ENCODE measurements around the gene PCBP3. TPM values are rescaled to one million over a fixed set of nuclear protein-coding genes. Genes with fewer than 3 reads are reported as not detected.
"Not testable (repeated sequence)": the region's sequence is repeated elsewhere in the genome, so short reads cannot be mapped to it uniquely, and the experiment has no call there.

The PCBP3 gene
- total RNA-seq, 1 donor = 7.0 TPM

DNA sequence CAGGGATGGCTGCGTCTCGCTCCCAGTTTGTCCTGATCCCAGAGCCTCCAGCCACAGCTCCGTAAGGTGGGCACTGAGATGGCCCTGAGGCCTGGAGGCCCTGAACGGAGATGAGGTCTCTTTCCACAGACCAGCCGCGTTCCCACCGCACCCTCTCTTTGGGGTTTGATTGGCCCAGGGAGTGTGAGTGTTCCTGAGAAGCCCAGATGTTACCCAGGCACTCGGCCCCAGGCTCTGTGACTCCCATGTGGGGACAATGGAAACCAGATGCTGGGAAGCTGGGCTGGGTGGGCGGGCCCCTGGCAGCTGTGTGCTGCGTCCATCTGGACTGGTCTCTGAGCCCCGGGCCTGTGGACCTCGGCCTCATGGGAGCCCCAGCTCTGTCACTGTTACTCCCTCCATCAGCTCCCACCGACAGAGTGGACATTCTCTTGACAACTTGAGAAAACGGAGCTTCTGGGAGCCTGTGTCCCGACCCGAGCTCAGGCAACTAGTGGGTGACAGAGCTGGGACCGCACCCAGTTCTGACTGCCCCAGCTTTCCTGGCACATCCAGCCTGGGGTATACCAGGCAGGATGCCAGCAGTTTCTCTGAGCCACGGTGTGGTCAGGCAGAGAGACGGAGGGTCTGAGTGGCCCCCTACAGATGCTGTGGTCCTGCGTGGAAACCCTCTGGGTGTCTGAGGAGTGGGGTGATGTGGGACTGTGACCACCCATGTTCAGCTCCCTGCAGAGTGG, 328.3 kb downstream of the PCBP3 start:
- no peak for DNase-seq (ENCODE audit: low read depth in 2 of 3, low spot score in 2 of 3)

DNA sequence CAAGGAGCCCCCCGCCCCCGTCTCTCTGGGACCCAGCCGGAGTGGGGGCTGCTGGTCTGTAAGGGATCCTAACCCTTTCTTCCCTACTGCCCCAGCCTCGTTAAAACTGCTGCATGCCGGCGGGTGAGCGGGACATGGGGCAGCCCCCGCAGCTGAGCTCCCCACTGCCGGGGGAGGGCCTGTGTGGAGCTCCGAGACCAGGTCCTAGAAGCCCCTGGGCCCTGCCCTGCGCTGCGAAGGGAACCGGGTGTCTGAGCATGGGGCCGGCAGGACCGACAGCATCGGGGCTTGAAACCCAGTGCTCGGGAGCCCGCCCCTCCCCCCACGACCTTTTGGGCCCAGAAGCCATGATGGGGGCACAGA, 328.8 kb downstream of the PCBP3 start:
- DNase-seq (ENCODE audit: low read depth in 2 of 3, low spot score in 2 of 3) = no peak

DNA sequence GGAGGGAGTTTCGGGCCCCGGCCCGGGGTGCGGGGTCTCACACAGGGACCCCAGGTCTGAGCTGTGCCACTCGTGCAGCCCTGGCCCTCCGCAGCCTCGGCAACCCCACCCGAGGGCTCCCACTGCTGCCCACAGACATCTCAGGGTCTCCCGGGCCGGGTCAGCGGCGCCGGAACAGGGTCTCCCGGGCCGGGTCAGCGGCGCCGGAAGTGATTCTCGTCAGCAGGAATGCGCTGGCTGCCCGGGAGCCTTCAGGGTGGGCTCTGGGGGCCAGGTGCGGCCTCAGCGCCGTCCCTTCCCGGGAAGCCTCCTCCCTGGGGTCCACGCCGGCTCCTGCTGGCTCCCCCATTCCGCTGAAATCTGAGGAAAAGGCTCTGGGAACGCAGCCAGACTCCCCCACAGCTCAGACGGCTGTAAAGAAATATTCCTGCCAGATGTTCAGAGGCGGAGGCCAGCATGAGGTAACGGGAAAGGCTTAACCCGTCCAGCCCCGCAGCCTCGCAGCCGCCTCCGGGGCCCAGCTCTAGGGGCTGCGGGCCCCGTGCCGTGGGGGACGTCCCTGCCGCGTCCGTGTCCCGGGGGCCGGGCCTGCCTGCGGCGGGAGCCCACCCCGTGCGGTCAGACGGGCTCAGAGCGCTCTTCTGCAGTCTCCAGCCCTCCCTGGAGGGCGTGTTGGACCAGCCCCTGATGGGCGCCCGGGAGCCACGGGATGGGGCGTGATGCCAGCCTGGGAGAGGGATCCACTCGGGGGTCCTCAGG, 329.4 kb downstream of the PCBP3 start:
- DNase-seq (ENCODE audit: low read depth in 2 of 3, low spot score in 2 of 3) = no peak

DNA sequence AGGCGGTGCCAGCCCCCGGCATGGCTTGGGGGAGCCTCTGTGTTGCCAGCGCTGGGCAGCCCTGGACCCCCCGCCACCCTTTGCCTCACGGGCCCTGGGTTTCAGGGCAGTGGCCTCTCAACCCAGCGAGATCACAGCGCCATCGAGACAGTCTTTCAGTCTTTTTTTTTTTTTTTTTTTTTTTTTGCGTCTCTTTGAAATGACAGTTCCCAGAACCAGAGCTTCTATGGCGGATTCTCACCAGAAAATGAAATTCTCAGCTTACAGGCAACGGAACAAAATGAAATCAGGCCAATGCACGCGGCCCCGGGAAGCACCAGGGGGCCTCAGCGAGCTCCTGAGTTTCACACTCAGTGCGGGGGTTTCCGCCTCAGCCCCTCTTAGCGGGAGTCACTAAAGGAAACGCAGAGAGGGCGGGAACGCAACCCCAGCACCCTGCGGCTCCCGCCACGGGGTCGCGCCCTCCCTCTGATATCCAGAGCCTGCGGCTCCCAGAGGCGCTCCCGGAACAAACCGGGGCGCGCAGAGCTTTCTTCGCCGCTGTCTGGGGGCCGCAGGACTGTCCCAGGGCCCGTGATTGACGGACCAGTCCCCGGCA, 330.0 kb downstream of the PCBP3 start:
- peak; percentile 50 to 81 (median 80) for DNase-seq (ENCODE audit: low read depth in 2 of 3, low spot score in 2 of 3)

DNA sequence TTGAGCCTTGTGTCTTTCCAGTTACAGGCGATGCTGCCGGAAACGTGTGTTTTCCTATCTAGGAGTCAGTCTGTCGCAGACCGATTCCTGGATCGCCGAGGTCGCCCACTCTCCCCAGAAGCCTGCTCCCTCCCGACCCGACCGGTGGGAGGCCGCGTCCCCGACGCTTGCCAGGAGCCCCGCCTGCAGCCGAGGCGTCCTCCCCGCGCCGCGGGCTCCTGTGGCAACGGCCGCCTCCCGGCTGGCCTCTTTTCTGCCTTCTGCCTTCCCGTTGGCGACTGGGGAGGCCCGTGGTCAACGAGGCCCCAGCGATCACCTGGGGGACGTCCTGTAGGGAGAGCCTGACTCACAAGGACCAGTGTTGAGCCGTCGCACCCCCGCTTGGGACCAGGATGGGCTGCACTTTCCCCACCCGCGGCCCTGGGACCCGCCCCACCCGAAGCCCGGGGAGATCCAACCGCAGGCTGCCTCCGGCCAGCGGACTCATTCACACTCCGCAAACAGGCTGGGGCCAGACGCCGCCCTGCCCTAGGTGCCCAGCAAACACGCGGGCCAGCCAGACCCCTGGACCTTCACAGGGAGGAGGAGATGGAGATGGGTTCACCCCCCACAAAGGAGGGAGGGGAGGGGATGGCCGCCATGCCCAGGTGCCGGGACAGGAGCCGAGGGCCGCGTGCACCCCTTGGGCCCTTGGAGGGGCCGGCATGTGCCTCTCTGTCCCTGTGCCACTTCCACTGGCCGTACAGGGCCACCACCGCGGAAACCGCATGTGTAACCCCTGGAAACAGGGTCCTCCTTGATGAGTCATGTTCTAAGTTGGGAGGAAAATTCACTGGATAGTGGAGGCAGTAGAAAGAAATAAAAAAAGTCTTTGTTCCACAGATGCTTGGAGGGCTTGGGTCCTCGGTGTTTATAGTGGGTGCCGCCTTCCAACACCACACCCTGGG, 330.8 kb downstream of the PCBP3 start:
- peak in 2 of 3 donors; percentile 28 to 58 for DNase-seq (ENCODE audit: low read depth in 2 of 3, low spot score in 2 of 3)

DNA sequence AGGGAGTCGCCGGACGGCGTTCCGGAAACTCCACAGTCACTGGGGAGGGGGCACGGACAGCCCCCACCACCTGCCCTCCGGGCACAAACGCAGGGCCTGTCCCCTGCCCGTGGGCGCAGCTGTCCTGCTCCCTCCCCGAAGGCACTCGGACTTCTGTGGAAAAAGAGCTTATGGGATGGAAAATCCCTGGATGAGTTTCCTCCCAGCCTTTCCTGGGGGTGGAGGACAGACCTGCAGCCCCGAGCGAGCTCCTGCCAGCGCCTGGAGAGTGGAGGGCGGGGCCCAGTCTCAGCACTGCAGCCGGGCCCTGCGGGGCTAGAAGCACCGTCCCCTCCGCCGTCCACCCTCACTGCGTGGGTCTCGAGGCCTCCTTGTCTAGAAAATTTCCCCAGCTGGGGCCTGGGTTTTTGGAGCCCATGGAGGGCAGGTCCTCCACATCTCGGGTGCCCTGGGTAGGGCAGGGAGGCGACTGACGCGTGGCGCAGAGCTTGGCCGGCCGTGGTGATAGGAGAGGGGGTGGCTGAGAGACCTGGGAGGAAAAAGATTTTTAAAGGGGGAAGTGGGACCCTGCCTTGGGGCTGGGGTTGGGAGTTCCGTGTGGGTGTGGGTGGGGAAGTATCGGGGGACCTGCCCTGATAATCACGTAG, 331.6 kb downstream of the PCBP3 start:
- no peak for DNase-seq (ENCODE audit: low read depth in 2 of 3, low spot score in 2 of 3)

DNA sequence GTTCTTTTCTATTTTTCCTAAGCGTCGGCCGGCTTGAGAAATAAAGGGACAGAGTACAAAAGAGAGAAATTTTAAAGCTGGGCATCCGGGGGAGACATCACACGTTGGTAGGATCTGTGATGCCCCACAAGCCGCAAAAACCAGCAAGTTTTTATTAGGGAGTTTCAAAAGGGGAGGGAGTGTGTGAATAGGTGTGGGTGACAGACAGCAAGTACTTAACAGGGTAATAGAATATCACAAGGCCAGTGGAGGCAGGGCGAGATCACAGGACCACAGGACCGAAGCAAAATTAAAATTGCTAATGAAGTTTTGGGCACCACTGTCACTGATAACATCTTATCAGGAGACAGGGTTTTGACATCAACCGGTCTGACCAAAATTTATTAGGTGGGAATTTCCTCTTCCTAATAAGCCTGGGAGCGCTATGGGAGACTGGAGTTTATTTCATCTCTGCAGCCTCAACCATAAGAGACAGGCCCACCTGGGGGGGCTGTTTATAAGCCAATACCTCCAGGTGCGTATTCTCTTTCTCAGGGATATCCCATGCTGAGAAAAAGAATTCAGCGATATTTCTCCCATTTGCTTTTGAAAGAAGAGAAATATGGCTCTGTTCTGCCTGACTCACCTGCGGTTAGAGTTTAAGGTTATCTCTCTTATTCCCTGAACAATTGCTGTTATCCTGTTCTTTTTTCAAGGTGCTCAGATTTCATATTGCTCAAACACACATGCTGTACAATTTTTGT, 332.3 kb downstream of the PCBP3 start:
- not testable (repeated sequence) for DNase-seq (ENCODE audit: low read depth in 2 of 3, low spot score in 2 of 3)

DNA sequence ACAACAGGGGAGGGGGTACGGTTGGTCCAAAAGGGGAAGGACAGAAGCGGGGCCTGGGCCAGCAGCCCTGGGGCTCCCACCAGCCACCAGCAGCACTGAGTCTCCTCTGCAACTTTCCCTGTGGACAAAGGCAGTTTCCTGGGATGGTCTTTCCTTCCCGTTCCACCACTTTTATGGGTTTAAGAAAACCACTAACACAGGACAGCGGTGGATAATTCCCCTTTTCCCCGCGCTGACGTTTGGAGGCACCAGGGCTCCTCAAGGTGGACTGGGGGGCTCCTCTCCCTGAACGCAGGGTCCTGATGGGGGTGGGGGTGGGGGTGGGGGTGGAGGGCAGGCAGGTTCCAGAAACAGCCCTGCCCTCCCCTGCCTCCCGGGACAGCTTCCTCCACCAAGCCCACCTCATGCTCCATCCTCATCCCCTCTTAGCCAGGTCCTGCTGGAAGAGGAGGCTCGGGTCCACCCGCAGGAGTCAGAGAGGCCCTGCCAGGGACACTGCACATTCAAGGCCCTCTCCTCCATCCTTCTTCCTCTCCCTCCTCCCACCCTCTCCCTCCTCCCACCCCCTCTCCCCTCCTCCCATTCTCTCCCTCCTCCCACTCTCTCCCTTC, 333.3 kb downstream of the PCBP3 start:
- DNase-seq (ENCODE audit: low read depth in 2 of 3, low spot score in 2 of 3) = no peak

DNA sequence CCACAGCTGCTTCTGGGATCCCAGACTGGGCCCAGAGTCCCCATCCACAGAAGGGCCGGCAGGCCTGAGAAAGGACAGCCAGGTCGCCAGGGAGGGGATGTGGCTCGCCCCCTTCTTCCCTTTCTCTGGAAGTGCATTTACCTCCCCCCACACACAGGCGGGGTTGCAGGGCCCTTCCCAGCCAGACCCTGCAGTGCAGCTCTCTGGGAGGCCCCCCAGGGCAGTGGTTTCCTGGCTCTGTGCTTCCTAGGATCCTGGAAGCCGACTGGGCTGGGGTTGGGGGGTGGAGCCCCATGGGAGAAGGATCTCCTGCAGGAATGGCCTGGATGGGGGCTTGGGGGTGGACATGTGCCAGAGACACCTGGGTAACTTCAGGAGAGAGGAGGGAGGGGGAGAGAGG, 333.9 kb downstream of the PCBP3 start:
- DNase-seq (ENCODE audit: low read depth in 2 of 3, low spot score in 2 of 3) = no peak

DNA sequence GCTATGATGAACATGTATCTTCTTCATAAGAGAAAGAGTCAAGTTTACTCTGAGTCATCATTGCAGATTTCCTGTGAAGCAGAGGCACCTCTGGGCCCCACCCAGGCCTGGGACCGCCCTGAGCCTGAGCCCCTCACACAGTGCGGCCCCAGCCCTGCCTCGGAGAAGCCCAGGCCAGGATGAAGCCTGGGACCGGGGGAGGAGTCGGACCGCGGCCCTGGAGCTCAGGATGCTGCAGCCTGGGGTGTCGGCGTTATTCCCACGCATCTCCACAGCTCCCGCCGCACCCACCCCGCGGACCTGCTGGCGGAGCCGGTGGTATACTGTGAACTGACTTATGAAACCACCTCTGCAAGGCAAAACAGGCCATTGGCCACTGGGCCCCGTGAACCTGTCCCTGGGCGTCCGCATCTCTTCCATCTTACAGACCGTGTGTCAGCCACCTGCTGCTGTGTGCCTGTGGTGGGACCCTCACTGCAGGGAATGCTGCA, 335.7 kb downstream of the PCBP3 start:
- no peak for DNase-seq (ENCODE audit: low read depth in 2 of 3, low spot score in 2 of 3)

DNA sequence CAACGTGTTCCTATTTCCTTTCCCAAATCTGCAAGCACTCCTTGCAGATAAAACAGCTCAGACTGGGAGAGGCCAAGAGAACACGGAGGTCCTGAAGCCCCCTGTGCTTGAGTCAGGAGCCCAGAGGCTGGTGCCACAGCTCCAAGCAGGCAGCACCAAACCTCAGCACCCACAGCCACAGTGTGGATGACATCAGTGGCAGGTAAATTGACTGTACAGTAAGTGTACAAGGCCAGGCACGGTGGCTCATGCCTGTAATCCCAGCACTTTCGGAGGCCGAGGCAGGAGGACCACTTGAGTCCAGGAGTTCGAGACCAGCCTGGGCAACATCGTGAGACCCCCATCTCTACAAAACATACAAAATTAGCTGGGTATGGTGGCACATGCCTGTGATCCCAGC, 336.1 kb downstream of the PCBP3 start:
- DNase-seq (ENCODE audit: low read depth in 2 of 3, low spot score in 2 of 3) = no peak

DNA sequence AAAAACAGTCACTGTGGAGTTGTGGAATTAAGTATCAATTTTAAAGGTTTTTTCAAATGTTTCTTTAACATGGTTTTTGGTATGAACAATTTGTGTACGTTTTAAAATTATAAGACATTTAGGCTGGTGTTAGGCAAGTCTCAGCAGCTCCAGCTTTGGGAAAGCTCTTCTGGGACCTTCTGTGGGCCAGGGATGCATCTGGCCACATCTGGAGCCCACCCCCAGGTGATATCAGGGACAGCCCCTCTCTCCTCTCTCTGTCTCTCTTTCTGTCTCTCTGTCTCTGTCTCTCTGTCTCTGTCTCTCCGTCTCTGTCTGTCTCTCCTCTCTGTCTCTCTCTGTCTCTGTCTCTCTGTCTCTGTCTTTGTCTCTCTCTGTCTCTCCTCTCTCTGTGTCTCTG, 336.7 kb downstream of the PCBP3 start:
- DNase-seq (ENCODE audit: low read depth in 2 of 3, low spot score in 2 of 3) = no peak

DNA sequence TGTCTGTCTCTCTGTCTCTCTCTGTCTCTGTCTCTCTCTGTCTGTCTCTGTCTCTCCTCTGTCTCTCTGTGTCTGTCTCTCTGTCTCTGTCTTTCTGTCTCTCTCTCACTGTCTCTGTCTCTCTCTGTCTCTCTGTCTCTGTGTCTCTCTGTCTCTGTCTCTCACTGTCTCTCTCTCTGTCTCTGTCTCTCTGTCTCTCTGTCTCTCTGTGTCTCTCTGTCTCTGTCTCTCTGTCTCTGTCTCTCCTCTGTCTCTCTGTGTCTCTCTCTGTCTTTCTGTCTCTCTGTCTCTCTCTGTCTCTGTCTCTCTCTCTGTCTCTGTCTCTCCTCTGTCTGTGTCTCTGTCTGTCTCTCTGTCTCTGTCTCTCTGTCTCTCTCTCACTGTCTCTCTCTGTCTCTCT, 337.2 kb downstream of the PCBP3 start:
- DNase-seq (ENCODE audit: low read depth in 2 of 3, low spot score in 2 of 3) = no peak

DNA sequence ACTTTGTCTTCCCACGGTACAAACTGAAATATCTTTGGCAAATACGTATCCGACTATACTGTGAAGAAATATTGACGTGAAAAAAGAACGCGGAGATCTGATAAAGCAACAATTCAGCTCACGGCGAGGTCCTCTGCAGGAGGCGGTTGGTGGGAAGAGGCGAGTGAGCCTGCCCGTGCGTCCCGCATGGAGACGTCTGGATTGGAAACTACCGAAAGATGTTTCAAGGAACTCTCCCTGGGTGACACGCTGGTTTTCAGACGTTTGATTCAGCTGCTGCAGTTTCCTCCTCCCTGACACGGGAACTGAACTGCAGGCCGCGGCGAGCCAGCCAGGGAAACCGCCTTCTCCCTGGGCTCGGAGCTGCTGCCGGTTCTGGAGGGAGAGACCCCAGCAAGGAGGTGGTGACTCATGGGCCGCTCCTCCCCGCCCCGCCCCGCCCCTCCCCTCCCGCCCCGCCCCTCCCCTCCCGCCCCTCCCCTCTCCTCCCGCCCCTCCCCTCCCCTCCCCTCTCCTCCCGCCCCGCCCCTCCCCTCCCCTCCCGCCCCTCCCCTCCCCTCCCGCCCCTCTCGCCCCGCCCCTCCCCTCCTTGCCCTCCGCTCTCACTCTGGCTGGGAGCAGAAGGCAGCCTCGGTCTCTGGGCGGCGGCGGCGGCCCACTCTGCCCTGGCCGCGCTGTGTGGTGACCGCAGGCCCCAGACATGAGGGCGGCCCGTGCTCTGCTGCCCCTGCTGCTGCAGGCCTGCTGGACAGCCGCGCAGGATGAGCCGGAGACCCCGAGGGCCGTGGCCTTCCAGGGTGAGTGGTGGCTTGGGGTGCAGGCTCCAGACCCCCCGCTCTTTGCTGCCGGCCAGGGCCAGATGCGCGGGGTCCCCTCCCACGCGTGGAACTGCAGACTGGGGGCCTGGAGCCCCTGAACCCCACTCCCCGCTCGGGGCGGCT, 337.9 kb downstream of the PCBP3 start, which contains the start of gene COL6A1:
Gene COL6A1 (plus strand): TSS at position 620 of the 941 bp plus-strand sequence. CDS start 81 bp downstream, at position 701.
- DNase-seq (ENCODE audit: low read depth in 2 of 3, low spot score in 2 of 3) = peak in 2 of 3 donors; percentile 85 to 89

DNA sequence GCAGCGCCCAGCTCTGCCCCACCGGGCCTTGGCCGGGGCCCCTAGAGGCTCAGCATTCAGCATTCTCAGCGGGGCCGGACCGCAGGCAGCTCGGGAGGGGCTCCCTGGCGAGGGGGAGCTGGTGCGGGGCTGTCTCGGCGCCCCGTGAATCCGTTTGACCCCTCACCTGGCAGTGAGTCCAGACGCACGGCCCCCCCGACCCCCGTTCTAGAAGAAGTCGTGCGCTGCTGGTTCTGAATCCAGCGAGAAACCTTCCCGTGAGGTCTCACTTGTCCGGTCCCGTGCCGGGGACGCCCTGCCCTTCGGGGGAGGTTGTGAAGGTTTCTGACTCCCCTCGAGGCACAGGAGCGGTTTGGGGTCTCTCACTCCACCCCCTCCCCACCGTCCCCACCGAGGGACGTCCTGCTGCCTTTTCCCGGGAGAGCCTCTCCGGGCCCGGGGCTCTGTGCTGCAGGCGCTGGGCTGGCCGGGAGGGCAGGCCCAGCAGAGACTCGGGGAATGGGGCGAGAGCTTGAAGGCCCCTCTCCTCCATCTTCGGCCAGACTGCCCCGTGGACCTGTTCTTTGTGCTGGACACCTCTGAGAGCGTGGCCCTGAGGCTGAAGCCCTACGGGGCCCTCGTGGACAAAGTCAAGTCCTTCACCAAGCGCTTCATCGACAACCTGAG, 338.7 kb downstream of the PCBP3 start:
- no peak for DNase-seq (ENCODE audit: low read depth in 2 of 3, low spot score in 2 of 3)

DNA sequence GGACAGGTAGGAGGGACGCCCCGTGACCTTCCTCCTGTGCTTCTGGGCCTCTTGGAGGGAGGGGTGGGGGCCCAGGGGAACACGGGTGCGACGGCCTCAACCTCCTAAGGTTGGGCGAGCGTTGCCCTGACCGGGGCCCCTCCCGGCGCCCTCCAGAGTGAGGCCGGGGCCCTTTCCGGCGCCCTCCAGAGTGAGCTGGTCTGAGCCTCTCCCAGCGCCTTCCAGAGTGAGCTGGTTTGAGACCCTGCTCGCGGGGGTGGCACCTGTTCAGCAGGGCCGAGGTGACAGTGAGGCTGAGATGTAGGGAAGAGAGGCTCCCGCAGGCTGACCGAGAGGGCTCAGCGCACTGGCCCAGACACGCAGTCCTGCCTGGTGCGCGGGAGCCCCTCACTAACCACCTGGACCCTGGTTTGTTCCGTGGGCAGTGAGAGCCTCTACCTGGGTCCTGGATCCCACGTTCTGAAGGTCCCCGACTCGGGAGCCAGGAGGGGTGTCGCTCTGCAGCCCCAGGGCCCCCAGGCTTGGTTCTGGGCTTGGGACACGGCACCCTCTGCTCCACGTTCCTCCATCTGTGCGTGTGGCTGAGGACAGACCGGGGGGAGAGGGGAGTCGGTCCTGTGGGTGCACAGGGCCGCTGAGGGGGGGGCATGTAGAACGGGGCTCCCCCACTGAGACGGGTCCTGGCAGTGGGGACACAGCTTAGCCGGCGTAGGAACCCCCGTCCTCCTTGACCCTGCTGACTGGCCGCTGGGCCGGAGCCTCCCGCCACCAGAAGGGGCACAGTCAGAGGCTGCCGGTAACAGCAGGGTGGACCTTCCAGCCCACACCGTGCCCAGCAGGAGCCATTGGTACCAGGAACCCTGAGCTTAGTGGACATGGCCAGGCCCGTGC, 339.5 kb downstream of the PCBP3 start:
- no peak for DNase-seq (ENCODE audit: low read depth in 2 of 3, low spot score in 2 of 3)
